ENCODE data around the gene MIER2.

GRCh38 chr19:273393-273792 is 71.2 kb downstream of the MIER2 start:
- TF ChIP-seq SUZ12 (IDR thresholded peaks at IDR 0.05) (no peak), NFRKB (IDR thresholded peaks at IDR 0.05) (no peak), ARNT (IDR thresholded peaks at IDR 0.05) (no peak), BHLHE40 (IDR thresholded peaks at IDR 0.05; ENCODE audit: borderline replicate concordance) (no peak), HDGF (IDR thresholded peaks at IDR 0.05; ENCODE audit: borderline replicate concordance) (no peak)
